Activated CD8-positive, alpha-beta memory T cell treated with anti-CD3 and anti-CD28 coated beads for 1 hour (primary cell): ENCODE measurements around the gene TRPT1.

Experiments
- DNase-seq, 2 donors: peaks; one replicate each; pipeline ENCODE4 v3.0.0-alpha.2; 2020; ENCODE audit warnings: low read depth in 1 of 2; ENCODE audit errors: extremely low read depth in 1 of 2

TRPT1 gene

GRCh38 chr11:64181506-64182411, 44.2 kb downstream of the TRPT1 start:
- no peak for DNase-seq

DNA sequence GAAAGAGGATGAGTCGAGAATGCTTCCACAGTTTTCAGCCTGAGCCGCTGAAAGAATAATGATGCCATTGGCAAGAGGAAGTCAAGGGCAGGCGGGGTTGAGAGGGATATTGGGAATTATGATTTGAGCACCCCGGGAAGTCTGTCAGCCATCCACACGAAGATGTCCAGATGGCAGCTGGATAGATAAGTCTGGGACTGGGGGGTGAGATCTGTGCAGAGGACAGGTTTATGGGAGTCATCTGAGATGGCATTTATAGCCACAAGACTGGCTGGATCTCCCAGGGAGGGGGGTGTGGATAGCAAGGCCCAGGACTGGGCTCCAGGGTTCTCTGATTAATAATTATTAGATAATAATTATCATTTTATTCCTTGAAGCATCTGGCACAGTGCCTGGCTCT, 45.1 kb downstream of the TRPT1 start:
- DNase-seq: no peak

- DNase-seq: no peak
Measured at GRCh38 chr11:64178951-64179639, 46.9 kb downstream of the TRPT1 start.

GRCh38 chr11:64178203-64178602, 47.8 kb downstream of the TRPT1 start:
- no peak for DNase-seq

- no peak for DNase-seq
Measured at GRCh38 chr11:64176751-64177150, 49.2 kb downstream of the TRPT1 start.
